Epithelial cell of esophagus (primary cell): ENCODE results near the gene RSRC1.
"Not testable (repeated sequence)": the region's sequence is repeated elsewhere in the genome, so short reads cannot be mapped to it uniquely, and the experiment has no call there.

Experiments
- DNase-seq: peaks from one replicate; pipeline ENCODE4 v3.0.0; 2010; ENCODE audit warnings: low read depth
- H3K4me3 ChIP-seq: 2 replicates; pipeline ENCODE4 v1.5.1; 2011; ENCODE audit warnings: mild to moderate bottlenecking, low read length, control low read depth
- TF ChIP-seq, protein P1 (sequence below): IDR thresholded peaks from 2 replicates; pipeline ENCODE4 v1.5.1; 2011; ENCODE audit warnings: low read depth, mild to moderate bottlenecking, low read length, control low read depth, inconsistent platforms; ENCODE audit not compliant: insufficient read depth; ENCODE audit errors: missing control alignments

RSRC1 gene

DNA sequence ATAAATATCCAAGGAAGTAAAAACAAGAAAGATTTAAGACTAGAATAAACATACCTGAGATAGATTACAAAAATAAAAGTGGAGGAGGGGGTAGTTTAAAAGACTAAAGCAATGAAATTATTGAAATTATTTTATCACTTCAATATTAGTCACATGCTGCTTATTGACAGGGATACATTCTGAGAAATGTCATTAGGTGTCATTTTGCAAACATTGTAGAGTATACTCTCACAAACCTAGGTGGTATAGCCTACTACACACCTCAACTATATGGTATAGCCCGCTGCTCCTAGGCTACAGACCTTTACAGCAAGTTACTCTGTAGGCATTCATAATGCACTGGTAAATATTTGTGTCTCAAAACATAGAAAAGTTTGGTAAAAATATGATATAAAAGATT, 384.0 kb downstream of the RSRC1 start:
- DNase-seq = no peak

DNA sequence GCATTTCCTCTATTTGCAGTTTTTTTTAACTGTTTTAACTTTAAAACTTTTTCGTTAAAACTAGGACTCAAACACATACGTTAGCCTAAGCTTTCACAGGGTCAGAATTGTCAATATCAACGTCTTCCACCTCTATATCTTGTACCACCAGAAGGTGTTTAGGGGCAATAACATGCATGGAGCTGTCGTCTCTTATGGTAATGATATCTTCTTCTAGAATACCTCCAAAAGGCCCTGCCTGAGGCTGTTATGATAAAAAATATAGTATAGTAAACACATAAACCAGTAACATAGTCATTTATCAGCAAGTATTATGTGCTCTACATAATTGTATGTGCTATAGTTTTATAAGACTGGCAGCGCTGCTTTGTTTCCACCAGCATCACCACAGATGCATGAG, 384.8 kb downstream of the RSRC1 start:
- no peak for DNase-seq
- TF ChIP-seq, protein P1, sequence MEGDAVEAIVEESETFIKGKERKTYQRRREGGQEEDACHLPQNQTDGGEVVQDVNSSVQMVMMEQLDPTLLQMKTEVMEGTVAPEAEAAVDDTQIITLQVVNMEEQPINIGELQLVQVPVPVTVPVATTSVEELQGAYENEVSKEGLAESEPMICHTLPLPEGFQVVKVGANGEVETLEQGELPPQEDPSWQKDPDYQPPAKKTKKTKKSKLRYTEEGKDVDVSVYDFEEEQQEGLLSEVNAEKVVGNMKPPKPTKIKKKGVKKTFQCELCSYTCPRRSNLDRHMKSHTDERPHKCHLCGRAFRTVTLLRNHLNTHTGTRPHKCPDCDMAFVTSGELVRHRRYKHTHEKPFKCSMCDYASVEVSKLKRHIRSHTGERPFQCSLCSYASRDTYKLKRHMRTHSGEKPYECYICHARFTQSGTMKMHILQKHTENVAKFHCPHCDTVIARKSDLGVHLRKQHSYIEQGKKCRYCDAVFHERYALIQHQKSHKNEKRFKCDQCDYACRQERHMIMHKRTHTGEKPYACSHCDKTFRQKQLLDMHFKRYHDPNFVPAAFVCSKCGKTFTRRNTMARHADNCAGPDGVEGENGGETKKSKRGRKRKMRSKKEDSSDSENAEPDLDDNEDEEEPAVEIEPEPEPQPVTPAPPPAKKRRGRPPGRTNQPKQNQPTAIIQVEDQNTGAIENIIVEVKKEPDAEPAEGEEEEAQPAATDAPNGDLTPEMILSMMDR = no peak
- H3K4me3 ChIP-seq = no peak overlapping the region

More for the DNA sequence above, 384.0 kb downstream of the RSRC1 start:
- TF ChIP-seq, protein P1 = no peak
- H3K4me3 ChIP-seq = no peak overlapping the region

DNA sequence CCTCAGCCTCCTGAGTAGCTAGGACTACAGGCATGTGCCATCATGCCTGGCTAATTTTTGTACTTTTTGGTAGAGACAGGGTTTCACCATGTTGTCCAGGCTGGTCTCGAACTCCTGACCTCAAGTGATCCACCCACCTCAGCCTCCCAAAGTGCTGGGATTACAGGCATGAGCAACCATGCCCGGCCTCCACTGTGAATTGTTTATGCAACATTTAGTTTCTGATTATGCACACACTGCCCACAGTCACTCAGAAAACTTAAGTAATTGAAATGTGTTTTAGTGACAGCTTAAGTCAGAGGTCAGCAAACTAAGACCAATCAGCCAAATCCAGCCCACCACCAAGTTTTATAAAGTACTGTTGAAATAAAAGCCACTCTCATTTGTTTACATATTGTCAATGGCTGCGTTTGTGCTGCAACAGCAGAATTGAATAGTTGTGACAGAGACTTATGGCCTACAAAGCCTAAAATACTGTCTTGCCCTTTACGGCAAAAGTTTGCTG, 385.6 kb downstream of the RSRC1 start:
- not testable (repeated sequence) for DNase-seq, H3K4me3 ChIP-seq

DNA sequence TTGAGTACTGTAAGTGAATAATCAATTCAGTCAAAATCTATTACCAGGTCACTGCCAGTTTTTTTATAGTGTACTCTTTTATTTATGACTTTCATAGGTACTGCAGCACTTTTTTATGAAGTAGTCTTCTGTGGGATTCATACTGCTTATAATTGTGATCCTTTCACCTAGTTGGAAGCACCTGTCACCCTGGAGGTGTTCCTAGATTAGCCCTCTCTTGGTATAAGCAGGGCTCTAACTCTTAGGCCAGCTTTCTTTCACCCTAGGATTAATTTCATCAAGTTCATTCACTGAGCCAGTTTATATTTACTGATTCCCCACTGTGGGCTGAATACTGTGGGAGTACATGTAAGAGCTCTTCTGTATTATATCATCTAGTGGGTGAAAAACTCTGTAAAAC, 395.2 kb downstream of the RSRC1 start:
- TF ChIP-seq, protein P1 = no peak
- DNase-seq = no peak
- H3K4me3 ChIP-seq = no peak overlapping the region

DNA sequence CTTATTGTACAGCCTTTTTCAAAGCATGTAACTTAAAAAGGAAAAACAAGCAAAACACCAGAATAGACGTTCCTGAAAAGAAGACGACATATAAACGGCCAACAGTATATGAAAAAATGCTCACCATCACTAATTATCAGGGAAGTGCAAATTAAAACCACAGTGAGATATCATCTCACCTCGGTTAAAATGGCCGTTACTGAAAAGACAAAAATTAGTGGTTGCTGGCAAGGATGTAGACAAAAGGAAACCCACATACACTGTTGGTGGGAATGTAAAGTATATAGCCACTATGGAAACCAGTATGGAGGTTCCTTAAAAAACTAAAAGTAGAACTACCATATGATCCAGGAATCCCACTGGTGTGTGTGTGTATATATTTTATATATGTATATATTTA, 396.6 kb downstream of the RSRC1 start:
- no peak for DNase-seq
- TF ChIP-seq, protein P1 = no peak
- no peak overlapping the region for H3K4me3 ChIP-seq

DNA sequence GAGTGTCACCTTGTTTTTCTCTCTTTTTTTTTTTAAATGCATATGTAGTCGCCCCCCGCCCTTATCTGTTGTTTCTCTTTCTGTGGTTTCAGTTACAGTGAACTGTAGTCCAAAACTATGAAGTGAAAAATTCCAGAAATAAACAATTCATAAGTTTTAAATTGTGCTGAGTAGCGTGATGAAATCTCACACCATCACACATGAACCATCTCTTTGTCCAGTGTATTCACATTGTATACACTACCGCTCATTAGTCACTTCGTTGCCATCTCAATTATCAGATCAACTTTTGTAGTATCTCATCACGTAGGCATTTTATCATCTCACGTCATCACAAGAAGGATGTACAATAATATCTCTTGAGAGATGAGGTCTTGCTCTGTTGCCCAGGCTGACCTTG, 398.6 kb downstream of the RSRC1 start:
- DNase-seq = no peak
- H3K4me3 ChIP-seq = no peak overlapping the region
- TF ChIP-seq, protein P1 = no peak

DNA sequence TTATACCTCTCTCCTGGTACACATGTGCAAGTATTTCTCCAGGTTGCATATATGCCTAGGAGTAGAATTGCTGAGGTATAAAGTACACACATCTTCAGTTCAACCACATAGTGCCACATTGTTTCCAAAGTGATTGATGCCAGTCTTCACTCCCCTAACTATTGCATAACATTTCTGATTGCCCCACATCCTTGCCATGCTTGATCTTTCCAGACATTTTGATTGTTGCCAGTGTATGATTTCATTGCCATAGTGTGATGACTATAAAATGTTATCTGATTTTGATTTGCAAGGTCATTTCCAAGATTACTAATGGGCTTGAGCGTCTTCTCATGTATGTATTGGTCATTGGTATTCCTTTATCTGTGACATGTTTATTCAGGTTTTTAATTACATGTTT, 400.0 kb downstream of the RSRC1 start:
- TF ChIP-seq, protein P1 = no peak
- no peak for DNase-seq
- H3K4me3 ChIP-seq = no peak overlapping the region

DNA sequence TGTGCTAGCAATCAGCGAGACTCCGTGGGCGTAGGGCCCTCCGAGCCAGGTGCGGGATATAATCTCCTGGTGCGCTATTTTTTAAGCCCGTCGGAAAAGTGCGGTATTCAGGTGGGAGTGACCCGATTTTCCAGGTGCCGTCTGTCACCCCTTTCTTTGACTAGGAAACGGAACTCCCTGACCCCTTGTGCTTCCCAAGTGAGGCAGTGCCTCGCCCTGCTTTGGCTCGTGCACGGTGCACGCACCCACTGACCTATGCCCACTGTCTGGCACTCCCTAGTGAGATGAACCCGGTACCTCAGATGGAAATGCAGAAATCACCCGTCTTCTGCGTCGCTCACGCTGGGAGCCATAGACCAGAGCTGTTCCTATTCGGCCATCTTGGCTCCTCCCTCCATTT, 406.8 kb downstream of the RSRC1 start:
- not testable (repeated sequence) for DNase-seq, H3K4me3 ChIP-seq
